GM12878 (cell line): ENCODE measurements around the gene FLT3LG. TPM values are rescaled to one million over a fixed set of nuclear protein-coding genes. Genes with fewer than 3 reads are reported as not detected.
A peak's percentile ranks its signal among the peaks of the same experiment; 100 is the strongest.

Source experiments
- ATAC-seq: fragments of 200-7000 bp; cut with Tn5 transposase; 3 replicates; pipeline ENCODE4 v1.9.1; 2020; ENCODE audit warnings: mild to moderate bottlenecking, moderate library complexity
- BruUV-seq: library from RNA; stranded (reverse); fragments of 400-500 nt; replicated peaks from 2 replicates; lab custom pipeline; 2021; lab: Mats Ljungman, UMichigan
- CTCF ChIA-PET: fragments of 300-600 bp; sonication (Branson Sonifier 250); formaldehyde crosslinking; extraction: SDS; loops from one replicate; lab custom pipeline; 2021; ENCODE audit warnings: inconsistent platforms; lab: Yijun Ruan, JAX
- POLR2A ChIA-PET: fragments of 350-600 bp; formaldehyde crosslinking; extraction: SDS; loops from one replicate; lab custom pipeline; 2021; ENCODE audit warnings: inconsistent platforms; lab: Charles Lee
- RAD21 ChIA-PET: fragments of 300-600 bp; sonication (Branson Sonifier 250); formaldehyde crosslinking; loops from one replicate; lab custom pipeline; 2023; ENCODE audit warnings: antibody characterized with exemption; ENCODE audit not compliant: unreplicated experiment; lab: Charles Lee
- SMC1A ChIA-PET: fragments of 300-600 bp; sonication (Branson Sonifier 250); formaldehyde crosslinking; loops from one replicate; lab custom pipeline; 2023; ENCODE audit not compliant: unreplicated experiment, uncharacterized antibody; lab: Charles Lee
- DNase-seq: peaks from one replicate; pipeline ENCODE4 v3.0.0-alpha.2; 2011; ENCODE audit warnings: low read depth, low spot score
- FAIRE-seq: peaks from 3 replicates; lab custom pipeline; 2011; peaks lifted over from hg19 to GRCh38; lab: Jason Lieb, UNC
- H2AFZ ChIP-seq: 2 replicates; pipeline ENCODE4 v1.6.0; 2011; ENCODE audit warnings: low read depth, low read length, control low read depth; ENCODE audit not compliant: control insufficient read depth
- H3K27ac ChIP-seq: 2 replicates; pipeline ENCODE4 v1.5.1; 2011; ENCODE audit warnings: control low read depth; ENCODE audit not compliant: control insufficient read depth, insufficient read depth
- H3K27me3 ChIP-seq, 2 experiments: replicated peaks in 1 of 2; 2 replicates each; pipeline versions ENCODE4 v1.6.0 to v1.6.1; 2011; ENCODE audit warnings: low read length in 1 of 2; ENCODE audit not compliant: control insufficient read depth in 2 of 2, insufficient read depth in 2 of 2
- H3K36me3 ChIP-seq, 2 experiments: 2 replicates each; pipeline ENCODE4 v1.5.1; 2011; ENCODE audit warnings: low read length in 1 of 2; ENCODE audit not compliant: control insufficient read depth in 2 of 2, insufficient read depth in 2 of 2
- H3K4me1 ChIP-seq: 2 replicates; pipeline ENCODE4 v1.6.1; 2011; ENCODE audit warnings: mild to moderate bottlenecking, low read length, moderate library complexity, mixed read lengths; ENCODE audit not compliant: control insufficient read depth, insufficient read depth
- H3K4me2 ChIP-seq: 2 replicates; pipeline ENCODE4 v1.6.0; 2011; ENCODE audit warnings: control low read depth; ENCODE audit not compliant: control insufficient read depth, insufficient read depth
- H3K4me3 ChIP-seq: fragments of 200-600 bp; sonication (generic); 2 replicates; pipeline ENCODE4 v1.5.1; 2016
- H3K79me2 ChIP-seq: 2 replicates; pipeline ENCODE4 v1.6.0; 2011; ENCODE audit warnings: low read length; ENCODE audit not compliant: control insufficient read depth, insufficient read depth
- H3K9ac ChIP-seq: 2 replicates; pipeline ENCODE4 v1.8.0; 2011; ENCODE audit warnings: low read length, control low read depth, mixed read lengths; ENCODE audit not compliant: control insufficient read depth, insufficient read depth
- H3K9me3 ChIP-seq: replicated peaks from 3 replicates; pipeline ENCODE4 v1.5.1; 2011; ENCODE audit warnings: mild to moderate bottlenecking, low read length; ENCODE audit not compliant: control insufficient read depth, insufficient read depth
- H4K20me1 ChIP-seq: 2 replicates; pipeline ENCODE4 v1.6.0; 2011; ENCODE audit not compliant: control insufficient read depth, insufficient read depth
- SRF ChIP-seq, 2 experiments: IDR thresholded peaks; 2 replicates each; pipeline ENCODE4 v1.6.1; 2011; ENCODE audit warnings: low read depth in 2 of 2, low read length in 2 of 2, mild to moderate bottlenecking in 1 of 2, moderate library complexity in 1 of 2
- TCF12 ChIP-seq: IDR thresholded peaks from 2 replicates; pipeline ENCODE4 v1.6.1; 2011; ENCODE audit warnings: low read depth, mild to moderate bottlenecking, low read length
- ZNF687 ChIP-seq: fragments of 450-650 bp; IDR thresholded peaks from 2 replicates; pipeline ENCODE4 v1.6.1; 2017; ENCODE audit warnings: mild to moderate bottlenecking, moderate library complexity
- WGBS: methylation state at CpG from one replicate; pipeline ENCODE4 v1.1.6; 2016; ENCODE audit warnings: low lambda C conversion rate; ENCODE audit not compliant: insufficient replicate concordance, insufficient coverage; ENCODE audit errors: missing lambda C conversion rate; 5-methylcytosine and 5-hydroxymethylcytosine counted together
- in situ Hi-C: fragments of 300-500 bp; cut with MboI; formaldehyde crosslinking; loops from 9 replicates; pipeline ENCODE4 v1.14.3; 2018; ENCODE audit warnings: mixed read lengths
- intact Hi-C: fragments of 100-400 bp; cut with micrococcal nuclease; formaldehyde crosslinking; loops from one replicate; pipeline ENCODE4 v1.14.2; 2022; ENCODE audit not compliant: unreplicated experiment
- polyA plus RNA-seq, 11 experiments: library from polyadenylated mRNA; depleted of rRNA in 4 of 11; unstranded in 6 of 11; stranded (reverse) in 5 of 11; fragments of >200 nt; fragmentation: Nextera tagmentation in 4 of 11; fragmentation: Illumina TruSeq in 1 of 11; extraction: Ambion mirVana in 4 of 11; extraction: Trizol in 1 of 11; gene quantifications; 1 replicate in 1 of 11; 2 replicates in 10 of 11; pipeline versions ENCODE4 v1.2.1 to v1.2.3, GENCODE V29; 2011 to 2016; ENCODE audit warnings: inconsistent platforms in 2 of 11, missing spikeins in 2 of 11, low read depth in 1 of 11
- total RNA-seq, 4 experiments: library from RNA; depleted of rRNA in 3 of 4; stranded (reverse); fragments of >200 nt in 3 of 4; fragmentation: Illumina TruSeq in 1 of 4; extraction: Trizol in 1 of 4; gene quantifications; 2 replicates each; pipeline versions ENCODE4 v1.2.1 to v1.2.3, GENCODE V29; 2013 to 2021
- TF ChIP-seq, protein P1 (sequence below): fragments of 450-650 bp; formaldehyde crosslinking; IDR thresholded peaks from 2 replicates; pipeline ENCODE4 v1.5.0; 2022; ENCODE audit warnings: mild to moderate bottlenecking, missing genetic modification characterization
- TF ChIP-seq, protein P2 (sequence below): fragments of 450-650 bp; conservative IDR thresholded peaks from 2 replicates; pipeline ENCODE4 v1.6.1; 2017; ENCODE audit warnings: mild to moderate bottlenecking, moderate library complexity

FLT3LG gene
- total and polyA plus RNA-seq, 10 of the 15 experiments (the other 5 are each of a cell fraction or from before 2014, with no cell fraction given), result 0.68 to 13.1 (median 4.3) TPM

GRCh38 chr19:49456326-49456725 lies 17.7 kb upstream of the FLT3LG start:
- no peak overlapping the region for H3K9ac ChIP-seq
- H3K4me1 ChIP-seq, result peaks cover 25% of the 10 kb centered on the region
- peaks cover 19% of the 10 kb centered on the region for H3K79me2 ChIP-seq
- no peak overlapping the region for H3K4me2 ChIP-seq
- over 99% methylated on average over 5 of the region's 5 CpGs for WGBS
- DNase-seq (no peak), FAIRE-seq (no peak), ATAC-seq (no peak)
- RAD21 ChIA-PET, result interaction anchor here (1.0 to 9.0 kb wide), 2 partner anchors 15 to 184 kb away, joined by 3 to 90 read pairs; partner anchors contain the start of gene RRAS
- no peak overlapping the region for H3K4me3 ChIP-seq
- intact Hi-C loops, result no loop called here
- CTCF ChIA-PET, result interaction anchor here (0.7 to 4.9 kb wide), 7 partner anchors 12 to 127 kb away, joined by 3 to 31 read pairs (median 3); partner anchors contain the start of gene FLT3LG
- H4K20me1 ChIP-seq, result no peaks in the 10 kb centered on the region
- no peak for TF ChIP-seq SRF (IDR thresholded peaks at IDR 0.05; ENCODE audit: low read depth in 2 of 2, low read length in 2 of 2)
- H2AFZ ChIP-seq, result no peak overlapping the region
- POLR2A ChIA-PET, result interaction anchor here (0.8 to 6.1 kb wide), 2 partner anchors 14 to 38 kb away, joined by 5 to 44 read pairs; partner anchors contain the start of gene RPS11
- H3K9me3 ChIP-seq, result no peaks in the 10 kb centered on the region
- H3K36me3 ChIP-seq, result peaks cover 0 to 5% of the 10 kb centered on the region in 2 experiments
- BruUV-seq, result no TSS peak
- H3K27me3 ChIP-seq, result no peaks in the 10 kb centered on the region
- H3K27ac ChIP-seq, result no peak overlapping the region
- in situ Hi-C loops, result no loop called here
- SMC1A ChIA-PET, result interaction anchor here (9.0 kb wide), 1 partner anchor 13 kb away, joined by 53 read pairs; no protein-coding TSS in a partner anchor

GRCh38 chr19:49458567-49458903 lies 15.5 kb upstream of the FLT3LG start:
- ChIA-PET SMC1A (interaction anchor here (9.0 kb wide), 1 partner anchor 11 kb away, joined by 53 read pairs; no protein-coding TSS in a partner anchor), POLR2A (interaction anchor here (0.6 to 2.7 kb wide), 4 partner anchors 11 to 454 kb away, joined by 3 to 15 read pairs (median 4); no protein-coding TSS in a partner anchor), RAD21 (interaction anchor here (9.0 kb wide), 1 partner anchor 12 kb away, joined by 90 read pairs; no protein-coding TSS in a partner anchor), CTCF (interaction anchor here (1.4 to 4.9 kb wide), 3 partner anchors 11 to 112 kb away, joined by 4 to 31 read pairs (median 20); partner anchors contain the start of gene FLT3LG)
- intact Hi-C loops (no loop called here), in situ Hi-C loops (no loop called here)
- Histone ChIP-seq H3K4me1 (peaks cover 25% of the 10 kb centered on the region), H3K79me2 (peaks cover 13% of the 10 kb centered on the region), H3K27me3 (no peaks in the 10 kb centered on the region), H4K20me1 (no peaks in the 10 kb centered on the region), H3K9ac (peak overlapping the region; percentile 39), H3K9me3 (no peaks in the 10 kb centered on the region), H3K4me3 (no peak overlapping the region), H2AFZ (peak overlapping the region; percentile 81), H3K27ac (peak overlapping the region; percentile 82), H3K4me2 (peak overlapping the region; percentile 94), H3K36me3 (peaks cover 0 to 5% of the 10 kb centered on the region in 2 experiments)
- DNase-seq (no peak), ATAC-seq (peak; percentile 76), FAIRE-seq (peak; percentile 64)
- WGBS, result 55% methylated on average over 5 of the region's 5 CpGs
- BruUV-seq, result no TSS peak
- TF ChIP-seq ZNF687 (no peak), TCF12 (peak; percentile 55; the same call in 1 of the 2 replicates)
- TF ChIP-seq, protein P1, sequence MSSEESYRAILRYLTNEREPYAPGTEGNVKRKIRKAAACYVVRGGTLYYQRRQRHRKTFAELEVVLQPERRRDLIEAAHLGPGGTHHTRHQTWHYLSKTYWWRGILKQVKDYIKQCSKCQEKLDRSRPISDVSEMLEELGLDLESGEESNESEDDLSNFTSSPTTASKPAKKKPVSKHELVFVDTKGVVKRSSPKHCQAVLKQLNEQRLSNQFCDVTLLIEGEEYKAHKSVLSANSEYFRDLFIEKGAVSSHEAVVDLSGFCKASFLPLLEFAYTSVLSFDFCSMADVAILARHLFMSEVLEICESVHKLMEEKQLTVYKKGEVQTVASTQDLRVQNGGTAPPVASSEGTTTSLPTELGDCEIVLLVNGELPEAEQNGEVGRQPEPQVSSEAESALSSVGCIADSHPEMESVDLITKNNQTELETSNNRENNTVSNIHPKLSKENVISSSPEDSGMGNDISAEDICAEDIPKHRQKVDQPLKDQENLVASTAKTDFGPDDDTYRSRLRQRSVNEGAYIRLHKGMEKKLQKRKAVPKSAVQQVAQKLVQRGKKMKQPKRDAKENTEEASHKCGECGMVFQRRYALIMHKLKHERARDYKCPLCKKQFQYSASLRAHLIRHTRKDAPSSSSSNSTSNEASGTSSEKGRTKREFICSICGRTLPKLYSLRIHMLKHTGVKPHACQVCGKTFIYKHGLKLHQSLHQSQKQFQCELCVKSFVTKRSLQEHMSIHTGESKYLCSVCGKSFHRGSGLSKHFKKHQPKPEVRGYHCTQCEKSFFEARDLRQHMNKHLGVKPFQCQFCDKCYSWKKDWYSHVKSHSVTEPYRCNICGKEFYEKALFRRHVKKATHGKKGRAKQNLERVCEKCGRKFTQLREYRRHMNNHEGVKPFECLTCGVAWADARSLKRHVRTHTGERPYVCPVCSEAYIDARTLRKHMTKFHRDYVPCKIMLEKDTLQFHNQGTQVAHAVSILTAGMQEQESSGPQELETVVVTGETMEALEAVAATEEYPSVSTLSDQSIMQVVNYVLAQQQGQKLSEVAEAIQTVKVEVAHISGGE, result peak; percentile 81
- TF ChIP-seq, protein P2, sequence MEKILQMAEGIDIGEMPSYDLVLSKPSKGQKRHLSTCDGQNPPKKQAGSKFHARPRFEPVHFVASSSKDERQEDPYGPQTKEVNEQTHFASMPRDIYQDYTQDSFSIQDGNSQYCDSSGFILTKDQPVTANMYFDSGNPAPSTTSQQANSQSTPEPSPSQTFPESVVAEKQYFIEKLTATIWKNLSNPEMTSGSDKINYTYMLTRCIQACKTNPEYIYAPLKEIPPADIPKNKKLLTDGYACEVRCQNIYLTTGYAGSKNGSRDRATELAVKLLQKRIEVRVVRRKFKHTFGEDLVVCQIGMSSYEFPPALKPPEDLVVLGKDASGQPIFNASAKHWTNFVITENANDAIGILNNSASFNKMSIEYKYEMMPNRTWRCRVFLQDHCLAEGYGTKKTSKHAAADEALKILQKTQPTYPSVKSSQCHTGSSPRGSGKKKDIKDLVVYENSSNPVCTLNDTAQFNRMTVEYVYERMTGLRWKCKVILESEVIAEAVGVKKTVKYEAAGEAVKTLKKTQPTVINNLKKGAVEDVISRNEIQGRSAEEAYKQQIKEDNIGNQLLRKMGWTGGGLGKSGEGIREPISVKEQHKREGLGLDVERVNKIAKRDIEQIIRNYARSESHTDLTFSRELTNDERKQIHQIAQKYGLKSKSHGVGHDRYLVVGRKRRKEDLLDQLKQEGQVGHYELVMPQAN, result no peak
